ENCODE results near the gene DNAJC5. TPM values are rescaled to one million over a fixed set of nuclear protein-coding genes. Genes with fewer than 3 reads are reported as not detected.
"Not testable (repeated sequence)": the region's sequence is repeated elsewhere in the genome, so short reads cannot be mapped to it uniquely, and the experiment has no call there.

The DNAJC5 gene
- total and polyA plus RNA-seq, 12 donors: 19.5 to 52.2 (median 38.3) TPM

DNA sequence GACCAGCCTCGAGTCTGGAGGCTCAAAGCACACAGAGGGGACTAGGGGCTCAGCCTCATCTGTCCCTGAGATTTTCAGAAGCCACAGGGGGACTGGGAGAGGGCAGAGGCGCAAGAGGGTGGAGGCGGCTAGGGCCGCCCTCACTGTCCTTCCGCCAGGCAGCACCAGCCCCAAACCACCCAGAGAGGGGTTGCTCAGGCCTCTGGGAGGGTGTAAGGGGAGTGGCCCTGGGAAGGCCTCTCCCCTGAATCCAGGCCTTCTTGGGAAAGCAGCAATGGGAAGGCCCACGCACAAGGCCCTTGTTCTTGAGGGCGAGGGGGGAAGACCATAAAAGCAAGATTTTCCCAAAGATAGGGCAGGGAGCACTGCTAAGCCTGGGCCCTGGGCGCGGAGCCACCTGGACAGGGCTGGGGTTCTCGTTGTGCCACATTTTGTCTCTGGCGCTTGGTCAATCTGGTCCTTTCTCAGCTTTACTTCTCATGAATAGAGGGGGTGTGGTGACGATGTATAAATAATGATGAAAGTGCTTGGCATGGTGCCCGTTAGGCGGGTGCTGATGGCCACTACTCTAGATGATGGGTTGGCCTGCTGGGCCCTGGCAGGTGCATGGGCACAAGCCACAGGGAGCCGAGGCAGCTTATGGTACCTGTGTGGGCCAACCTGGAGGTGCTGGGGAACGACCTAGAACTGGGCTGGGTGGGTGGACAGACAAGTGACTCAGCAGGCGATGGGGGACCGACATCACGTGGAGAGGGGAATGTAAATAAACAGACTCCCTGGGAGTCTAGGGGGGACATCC, 79.7 kb downstream of the DNAJC5 start:
- 78 to 80% methylated on average over 19 of the region's 19 CpGs for WGBS, 2 donors
- Histone ChIP-seq H3K27me3 (no peaks in the 10 kb centered on the region), H3K4me1 (peaks cover 10 to 51% (median 46%) of the 10 kb centered on the region in 9 donors), H3K36me3 (peaks cover 0 to 9% (median 0%) of the 10 kb centered on the region in 9 donors), H3K4me3 (no peak overlapping the region), H3K9me3 (no peaks in the 10 kb centered on the region), H3K27ac (no peak overlapping the region)
- ATAC-seq (no peak), DNase-seq (peak; percentile 11 to 22)
- TF ChIP-seq, protein P1, sequence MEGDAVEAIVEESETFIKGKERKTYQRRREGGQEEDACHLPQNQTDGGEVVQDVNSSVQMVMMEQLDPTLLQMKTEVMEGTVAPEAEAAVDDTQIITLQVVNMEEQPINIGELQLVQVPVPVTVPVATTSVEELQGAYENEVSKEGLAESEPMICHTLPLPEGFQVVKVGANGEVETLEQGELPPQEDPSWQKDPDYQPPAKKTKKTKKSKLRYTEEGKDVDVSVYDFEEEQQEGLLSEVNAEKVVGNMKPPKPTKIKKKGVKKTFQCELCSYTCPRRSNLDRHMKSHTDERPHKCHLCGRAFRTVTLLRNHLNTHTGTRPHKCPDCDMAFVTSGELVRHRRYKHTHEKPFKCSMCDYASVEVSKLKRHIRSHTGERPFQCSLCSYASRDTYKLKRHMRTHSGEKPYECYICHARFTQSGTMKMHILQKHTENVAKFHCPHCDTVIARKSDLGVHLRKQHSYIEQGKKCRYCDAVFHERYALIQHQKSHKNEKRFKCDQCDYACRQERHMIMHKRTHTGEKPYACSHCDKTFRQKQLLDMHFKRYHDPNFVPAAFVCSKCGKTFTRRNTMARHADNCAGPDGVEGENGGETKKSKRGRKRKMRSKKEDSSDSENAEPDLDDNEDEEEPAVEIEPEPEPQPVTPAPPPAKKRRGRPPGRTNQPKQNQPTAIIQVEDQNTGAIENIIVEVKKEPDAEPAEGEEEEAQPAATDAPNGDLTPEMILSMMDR (IDR thresholded peaks at IDR 0.05): no peak
- intact Hi-C loops (cut with DNase I): loop anchor here (1.0 to 10.0 kb wide), 11 partner anchors 62 to 437 kb away; partner anchors contain the start of gene PTK6 (in 4 of the 10)

- DNase-seq, H3K27ac ChIP-seq, ATAC-seq, H3K36me3 ChIP-seq, H3K4me3 ChIP-seq, H3K9me3 ChIP-seq, H3K27me3 ChIP-seq: not testable (repeated sequence)
- intact Hi-C loops (cut with DNase I): loop anchor here in 4 of 10 donors (10.0 kb wide), 3 partner anchors 72 to 202 kb away; no protein-coding TSS in a partner anchor
- WGBS, 2 donors: 96% methylated on average over 7 of the region's 7 CpGs
- H3K4me1 ChIP-seq: peaks cover 13 to 55% (median 47%) of the 10 kb centered on the region in 9 donors
These were observed 81.6 kb downstream of the DNAJC5 start for GRCh38 chr20:63976511-63976910.

- ATAC-seq (no peak), DNase-seq (peak in 1 of 2 donors; percentile 11)
- 91 to 93% methylated on average over 18 of the region's 18 CpGs for WGBS, 2 donors
- intact Hi-C loops (cut with DNase I): loop anchor here in 4 of 10 donors (10.0 kb wide), 3 partner anchors 72 to 202 kb away; no protein-coding TSS in a partner anchor
- H3K4me1 ChIP-seq: peaks cover 17 to 55% (median 47%) of the 10 kb centered on the region in 9 donors
- H3K9me3 ChIP-seq: no peaks in the 10 kb centered on the region
- H3K4me3 ChIP-seq: no peak overlapping the region
- no peaks in the 10 kb centered on the region for H3K27me3 ChIP-seq
- TF ChIP-seq, protein P1 (IDR thresholded peaks at IDR 0.05): no peak
- H3K27ac ChIP-seq: no peak overlapping the region
- peaks cover 0 to 9% (median 0%) of the 10 kb centered on the region in 9 donors for H3K36me3 ChIP-seq
These were observed 82.2 kb downstream of the DNAJC5 start for GRCh38 chr20:63976980-63977738.

GRCh38 chr20:63977739-63978276, 82.9 kb downstream of the DNAJC5 start:
- DNase-seq (peak; percentile 10 to 14), ATAC-seq (peak in 1 of 8 donors; percentile 1)
- Histone ChIP-seq H3K9me3 (no peaks in the 10 kb centered on the region), H3K27me3 (no peaks in the 10 kb centered on the region), H3K4me3 (peak overlapping the region in 1 of 10 donors; percentile 97), H3K36me3 (peaks cover 0 to 10% (median 0%) of the 10 kb centered on the region in 9 donors), H3K4me1 (peaks cover 21 to 56% (median 50%) of the 10 kb centered on the region in 9 donors), H3K27ac (peak overlapping the region in 4 of 10 donors; percentile 80 to 92 (median 88))
- 69 to 72% methylated on average over 16 of the region's 16 CpGs for WGBS, 2 donors
- TF ChIP-seq, protein P1 (IDR thresholded peaks at IDR 0.05): no peak
- intact Hi-C loops (cut with DNase I): loop anchor here in 4 of 10 donors (10.0 kb wide), 3 partner anchors 73 to 203 kb away; no protein-coding TSS in a partner anchor

Data from heart right ventricle (tissue), 16 donors.